H9 (cell line): Measurements from ENCODE around the gene PACSIN3. TPM values are rescaled to one million over a fixed set of nuclear protein-coding genes. Genes with fewer than 3 reads are reported as not detected.

Experiments used
- DNase-seq: peaks from one replicate; pipeline ENCODE4 v3.0.0-alpha.2; 2017
- H2AFZ ChIP-seq: one replicate; pipeline ENCODE4 v1.6.1; 2013; ENCODE audit warnings: mild to moderate bottlenecking, low read length, control low read depth, moderate library complexity
- H2AK5ac ChIP-seq: 2 replicates; pipeline ENCODE4 v1.6.1; 2013; ENCODE audit warnings: low read length, control low read depth, mixed read lengths; ENCODE audit not compliant: insufficient read length
- H2BK120ac ChIP-seq: one replicate; pipeline ENCODE4 v1.6.1; 2013; ENCODE audit warnings: low read depth, mild to moderate bottlenecking, low read length, control low read depth, inconsistent platforms; ENCODE audit not compliant: poor library complexity, severe bottlenecking
- H2BK12ac ChIP-seq: 2 replicates; pipeline ENCODE4 v1.6.1; 2013; ENCODE audit warnings: low read length, control low read depth, mixed read lengths, low read depth; ENCODE audit not compliant: insufficient read length
- H2BK15ac ChIP-seq: 2 replicates; pipeline ENCODE4 v1.6.1; 2013; ENCODE audit warnings: low read depth, low read length, control low read depth
- H2BK20ac ChIP-seq: one replicate; pipeline ENCODE4 v1.6.1; 2013; ENCODE audit warnings: low read depth, mild to moderate bottlenecking, low read length, control low read depth, inconsistent platforms; ENCODE audit not compliant: poor library complexity, severe bottlenecking
- H2BK5ac ChIP-seq: 2 replicates; pipeline ENCODE4 v1.6.1; 2013; ENCODE audit warnings: low read length, control low read depth, mixed read lengths; ENCODE audit not compliant: insufficient read length
- H3K14ac ChIP-seq: 2 replicates; pipeline ENCODE4 v1.6.1; 2013; ENCODE audit warnings: low read length, control low read depth; ENCODE audit not compliant: insufficient read depth
- H3K18ac ChIP-seq: 2 replicates; pipeline ENCODE4 v1.6.1; 2013; ENCODE audit warnings: low read depth, mild to moderate bottlenecking, mixed read lengths, low read length, control low read depth; ENCODE audit not compliant: insufficient read length
- H3K23ac ChIP-seq: 2 replicates; pipeline ENCODE4 v1.6.1; 2013; ENCODE audit warnings: low read length, control low read depth, mixed read lengths, low read depth; ENCODE audit not compliant: insufficient read length
- H3K23me2 ChIP-seq: 2 replicates; pipeline ENCODE4 v1.6.1; 2013; ENCODE audit warnings: low read depth, mild to moderate bottlenecking, mixed read lengths, low read length, control low read depth; ENCODE audit not compliant: insufficient read length, poor library complexity, severe bottlenecking
- H3K27ac ChIP-seq: 2 replicates; pipeline ENCODE4 v1.5.1; 2013; ENCODE audit warnings: low read length, control low read depth, mixed read lengths, low read depth; ENCODE audit not compliant: insufficient read length
- H3K27me3 ChIP-seq: 2 replicates; pipeline ENCODE4 v1.6.1; 2013; ENCODE audit warnings: low read length, control low read depth, inconsistent platforms; ENCODE audit not compliant: insufficient read depth
- H3K4ac ChIP-seq: 2 replicates; pipeline ENCODE4 v1.6.1; 2013; ENCODE audit warnings: low read depth, mild to moderate bottlenecking, control low read depth, inconsistent platforms, low read length, moderate library complexity
- H3K4me1 ChIP-seq: 2 replicates; pipeline ENCODE4 v1.6.1; 2013; ENCODE audit warnings: low read length, control low read depth, inconsistent platforms; ENCODE audit not compliant: insufficient read depth
- H3K4me2 ChIP-seq: 2 replicates; pipeline ENCODE4 v1.6.1; 2013; ENCODE audit warnings: low read length, control low read depth, mixed read lengths; ENCODE audit not compliant: insufficient read length, insufficient read depth
- H3K56ac ChIP-seq: 2 replicates; pipeline ENCODE4 v1.6.1; 2013; ENCODE audit warnings: low read depth, mild to moderate bottlenecking, mixed read lengths, low read length, control low read depth; ENCODE audit not compliant: insufficient read length
- H3K79me1 ChIP-seq: 2 replicates; pipeline ENCODE4 v1.6.1; 2013; ENCODE audit warnings: low read depth, mild to moderate bottlenecking, moderate library complexity, low read length, control low read depth, inconsistent platforms; ENCODE audit not compliant: insufficient read depth, poor library complexity, severe bottlenecking
- H3K79me2 ChIP-seq: 2 replicates; pipeline ENCODE4 v1.6.1; 2013; ENCODE audit warnings: low read length, control low read depth, inconsistent platforms; ENCODE audit not compliant: insufficient read depth
- H3K9ac ChIP-seq: 2 replicates; pipeline ENCODE4 v1.6.1; 2013; ENCODE audit warnings: low read length, control low read depth, mixed read lengths; ENCODE audit not compliant: insufficient read length; ENCODE audit errors: extremely low read depth
- H3K9me3 ChIP-seq: one replicate; pipeline ENCODE4 v1.6.1; 2013; ENCODE audit warnings: low read depth, low read length, inconsistent platforms; ENCODE audit not compliant: control insufficient read depth
- H3T11ph ChIP-seq: one replicate; pipeline ENCODE4 v1.6.1; 2013; ENCODE audit warnings: mild to moderate bottlenecking, low read length, control low read depth, inconsistent platforms
- H4K20me1 ChIP-seq: one replicate; pipeline ENCODE4 v1.6.1; 2013; ENCODE audit not compliant: control insufficient read depth, insufficient read length, insufficient read depth
- H4K5ac ChIP-seq: 2 replicates; pipeline ENCODE4 v1.6.1; 2013; ENCODE audit warnings: low read depth, mild to moderate bottlenecking, mixed read lengths, low read length, control low read depth; ENCODE audit not compliant: insufficient read length
- H4K8ac ChIP-seq: replicated peaks from 2 replicates; pipeline ENCODE4 v1.6.1; 2013; ENCODE audit warnings: low read length, control low read depth, mixed read lengths, low read depth; ENCODE audit not compliant: insufficient read length
- H4K91ac ChIP-seq: 2 replicates; pipeline ENCODE4 v1.6.1; 2013; ENCODE audit warnings: low read depth, mild to moderate bottlenecking, moderate library complexity, mixed read lengths, low read length, control low read depth; ENCODE audit not compliant: insufficient read length
- H3K27ac Mint-ChIP-seq, 3 experiments: 2 replicates in 2 of 3; 3 replicates in 1 of 3; pipeline ENCODE4 v1.8.0; 2020 to 2021; ENCODE audit warnings: mixed read lengths in 3 of 3, mild to moderate bottlenecking in 1 of 3, moderate library complexity in 1 of 3
- H3K27me3 Mint-ChIP-seq: 2 replicates; pipeline ENCODE4 v1.8.0; 2021; ENCODE audit warnings: low read depth, mild to moderate bottlenecking, moderate library complexity, mixed read lengths
- H3K36me3 Mint-ChIP-seq, 3 experiments: 2 replicates in 2 of 3; 3 replicates in 1 of 3; pipeline ENCODE4 v1.8.0; 2020 to 2021; ENCODE audit warnings: low read depth in 3 of 3, mixed read lengths in 3 of 3; ENCODE audit not compliant: insufficient read depth in 1 of 3
- H3K4me1 Mint-ChIP-seq, 2 experiments: 2 replicates each; pipeline ENCODE4 v1.8.0; 2020; ENCODE audit warnings: mixed read lengths in 2 of 2
- H3K4me3 Mint-ChIP-seq, 2 experiments: 2 replicates in 1 of 2; 3 replicates in 1 of 2; pipeline ENCODE4 v1.8.0; 2020 to 2021; ENCODE audit warnings: mild to moderate bottlenecking in 2 of 2, mixed read lengths in 2 of 2, moderate library complexity in 1 of 2
- H3K9me3 Mint-ChIP-seq, 2 experiments: 2 replicates in 1 of 2; 3 replicates in 1 of 2; pipeline ENCODE4 v1.8.0; 2020; ENCODE audit warnings: mild to moderate bottlenecking in 2 of 2, mixed read lengths in 2 of 2, moderate library complexity in 1 of 2
- WGBS: extraction: QIAGEN DNeasy Blood & Tissue Kit; methylation state at CpG from one replicate; pipeline ENCODE4 v1.1.7; 2013; ENCODE audit warnings: missing lambda C conversion rate, low lambda C conversion rate, mixed read lengths; ENCODE audit not compliant: insufficient read length; ENCODE audit errors: extremely low coverage; 5-methylcytosine and 5-hydroxymethylcytosine counted together
- total RNA-seq: library from RNA; stranded (reverse); gene quantifications from 2 replicates; pipeline ENCODE4 v1.2.1, GENCODE V29; 2021
- TF ChIP-seq, protein P1 (sequence below): fragments of 200-600 bp; sonication (generic); conservative IDR thresholded peaks from 3 replicates; pipeline ENCODE4 v1.8.0; 2021; ENCODE audit warnings: antibody characterized with exemption, mild to moderate bottlenecking

Gene PACSIN3
- total RNA-seq, 1 experiment from 2014 or later = 63.0 TPM

DNA sequence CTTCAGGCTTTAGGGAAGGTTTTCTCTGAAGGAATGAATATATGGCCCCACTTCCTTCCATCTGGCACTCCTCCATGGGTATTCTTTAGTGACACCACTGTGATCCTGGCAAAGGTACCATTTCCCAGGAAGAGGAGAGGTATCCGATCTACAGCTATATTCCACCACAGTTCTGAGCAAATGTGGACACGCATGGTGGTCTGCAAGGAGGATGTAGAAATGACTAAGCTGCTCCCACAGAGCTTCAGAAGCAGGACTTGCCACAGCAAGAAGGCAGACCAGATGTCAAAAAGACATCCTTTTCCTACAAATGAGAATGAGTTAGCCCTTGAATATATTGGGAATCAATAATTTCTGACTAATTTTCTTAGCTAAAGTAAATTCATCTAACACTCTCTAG, 55.1 kb downstream of the PACSIN3 start:
- Mint-ChIP-seq H3K36me3 (no peaks in the 10 kb centered on the region; a peak in 1 of 7 replicates), H3K27ac (no peak overlapping the region), H3K4me3 (no peak overlapping the region), H3K27me3 (no peaks in the 10 kb centered on the region), H3K4me1 (peaks cover 22 to 34% of the 10 kb centered on the region in 2 experiments), H3K9me3 (no peaks in the 10 kb centered on the region)
- Histone ChIP-seq H3K23ac (no peak overlapping the region), H4K5ac (no peak overlapping the region), H3K79me1 (no peaks in the 10 kb centered on the region), H2AFZ (no peak overlapping the region), H3K4ac (no peak overlapping the region), H4K91ac (no peak overlapping the region), H2BK12ac (no peak overlapping the region), H3K56ac (no peak overlapping the region), H3K9ac (no peak overlapping the region), H2BK20ac (no peak overlapping the region), H3K18ac (peak overlapping the region; percentile 47), H3K14ac (no peak overlapping the region), H3T11ph (no peak overlapping the region), H3K23me2 (no peaks in the 10 kb centered on the region), H3K79me2 (no peaks in the 10 kb centered on the region), H2BK5ac (no peak overlapping the region), H3K9me3 (no peaks in the 10 kb centered on the region), H3K27me3 (no peaks in the 10 kb centered on the region), H3K27ac (no peak overlapping the region), H3K4me2 (no peak overlapping the region), H4K8ac (no peak overlapping the region), H2AK5ac (peak overlapping the region; percentile 25), H2BK15ac (no peak overlapping the region), H2BK120ac (no peak overlapping the region), H3K4me1 (peaks cover 12% of the 10 kb centered on the region; the same call in 1 of the 2 replicates), H4K20me1 (no peaks in the 10 kb centered on the region)
- no peak for DNase-seq
- TF ChIP-seq, protein P1, sequence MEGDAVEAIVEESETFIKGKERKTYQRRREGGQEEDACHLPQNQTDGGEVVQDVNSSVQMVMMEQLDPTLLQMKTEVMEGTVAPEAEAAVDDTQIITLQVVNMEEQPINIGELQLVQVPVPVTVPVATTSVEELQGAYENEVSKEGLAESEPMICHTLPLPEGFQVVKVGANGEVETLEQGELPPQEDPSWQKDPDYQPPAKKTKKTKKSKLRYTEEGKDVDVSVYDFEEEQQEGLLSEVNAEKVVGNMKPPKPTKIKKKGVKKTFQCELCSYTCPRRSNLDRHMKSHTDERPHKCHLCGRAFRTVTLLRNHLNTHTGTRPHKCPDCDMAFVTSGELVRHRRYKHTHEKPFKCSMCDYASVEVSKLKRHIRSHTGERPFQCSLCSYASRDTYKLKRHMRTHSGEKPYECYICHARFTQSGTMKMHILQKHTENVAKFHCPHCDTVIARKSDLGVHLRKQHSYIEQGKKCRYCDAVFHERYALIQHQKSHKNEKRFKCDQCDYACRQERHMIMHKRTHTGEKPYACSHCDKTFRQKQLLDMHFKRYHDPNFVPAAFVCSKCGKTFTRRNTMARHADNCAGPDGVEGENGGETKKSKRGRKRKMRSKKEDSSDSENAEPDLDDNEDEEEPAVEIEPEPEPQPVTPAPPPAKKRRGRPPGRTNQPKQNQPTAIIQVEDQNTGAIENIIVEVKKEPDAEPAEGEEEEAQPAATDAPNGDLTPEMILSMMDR = no peak
- no CpG with 5 or more reads among the region's 2 CpGs for WGBS
